AG10803 (cell line): ENCODE data around the gene GARS1.

Experiments
- DNase-seq: peaks from one replicate; pipeline ENCODE4 v3.0.0; 2010; ENCODE audit warnings: low read depth
- H3K4me3 ChIP-seq: 2 replicates; pipeline ENCODE4 v1.5.1; 2011; ENCODE audit warnings: mild to moderate bottlenecking, low read length, control low read depth
- CTCF ChIP-seq: conservative IDR thresholded peaks from 2 replicates; pipeline ENCODE4 v1.5.1; 2011; ENCODE audit warnings: mild to moderate bottlenecking, low read length, control low read depth, inconsistent platforms

Gene GARS1

GRCh38 chr7:30553141-30553540, 41.5 kb upstream of the GARS1 start:
- no peak for DNase-seq
- H3K4me3 ChIP-seq = no peak overlapping the region
- TF ChIP-seq CTCF = no peak

GRCh38 chr7:30553546-30553945, 41.1 kb upstream of the GARS1 start:
- DNase-seq = no peak
- TF ChIP-seq CTCF = no peak
- no peak overlapping the region for H3K4me3 ChIP-seq

GRCh38 chr7:30555525-30555924, 39.2 kb upstream of the GARS1 start:
- DNase-seq = no peak
- TF ChIP-seq CTCF = no peak

GRCh38 chr7:30556840-30557239, 37.8 kb upstream of the GARS1 start:
- no peak overlapping the region for H3K4me3 ChIP-seq
- DNase-seq = peak; percentile 22
- TF ChIP-seq CTCF = no peak

More at GRCh38 chr7:30555525-30555924, 39.2 kb upstream of the GARS1 start:
- H3K4me3 ChIP-seq = no peak overlapping the region

GRCh38 chr7:30557245-30557644, 37.4 kb upstream of the GARS1 start:
- no peak for DNase-seq
- H3K4me3 ChIP-seq = no peak overlapping the region
- TF ChIP-seq CTCF = no peak

GRCh38 chr7:30559611-30560010, 35.1 kb upstream of the GARS1 start:
- peak; percentile 31 for DNase-seq
- H3K4me3 ChIP-seq = no peak overlapping the region
- no peak for TF ChIP-seq CTCF

GRCh38 chr7:30561389-30561788, 33.3 kb upstream of the GARS1 start:
- no peak for TF ChIP-seq CTCF
- no peak for DNase-seq
- no peak overlapping the region for H3K4me3 ChIP-seq
